Neural crest cell (in vitro differentiated cells): ENCODE measurements around the gene ARHGEF25. TPM values are rescaled to one million over a fixed set of nuclear protein-coding genes. Genes with fewer than 3 reads are reported as not detected.
"Not testable (repeated sequence)": the region's sequence is repeated elsewhere in the genome, so short reads cannot be mapped to it uniquely, and the experiment has no call there.

Experiments
- DNase-seq: peaks from one replicate; pipeline ENCODE4 v3.0.0; 2021; ENCODE audit warnings: low read depth, mixed read lengths, low spot score
- H3K27ac Mint-ChIP-seq: one replicate; pipeline ENCODE4 v1.8.0; 2021; ENCODE audit warnings: mild to moderate bottlenecking, mixed read lengths; ENCODE audit not compliant: unreplicated experiment
- H3K27me3 Mint-ChIP-seq: 2 replicates; pipeline ENCODE4 v1.8.0; 2021; ENCODE audit warnings: low read depth, mild to moderate bottlenecking, mixed read lengths
- H3K36me3 Mint-ChIP-seq: 2 replicates; pipeline ENCODE4 v1.8.0; 2021; ENCODE audit warnings: low read depth, mild to moderate bottlenecking, mixed read lengths
- H3K4me1 Mint-ChIP-seq: 2 replicates; pipeline ENCODE4 v1.8.0; 2021; ENCODE audit warnings: mixed read lengths
- H3K4me3 Mint-ChIP-seq: one replicate; pipeline ENCODE4 v1.8.0; 2021; ENCODE audit warnings: mild to moderate bottlenecking, mixed read lengths
- H3K9me3 Mint-ChIP-seq: 2 replicates; pipeline ENCODE4 v1.8.0; 2021; ENCODE audit warnings: mixed read lengths
- total RNA-seq: library from RNA; stranded (reverse); gene quantifications from 2 replicates; pipeline ENCODE4 v1.2.1, GENCODE V29; 2021
- TF ChIP-seq, protein P1 (sequence below): fragments of 200-600 bp; sonication (generic); conservative IDR thresholded peaks from 2 replicates; pipeline ENCODE4 v1.5.0; 2021; ENCODE audit warnings: antibody characterized with exemption, mild to moderate bottlenecking

The ARHGEF25 gene
- total RNA-seq, 1 donor from 2014 or later = 43.8 TPM

- TF ChIP-seq, protein P1, sequence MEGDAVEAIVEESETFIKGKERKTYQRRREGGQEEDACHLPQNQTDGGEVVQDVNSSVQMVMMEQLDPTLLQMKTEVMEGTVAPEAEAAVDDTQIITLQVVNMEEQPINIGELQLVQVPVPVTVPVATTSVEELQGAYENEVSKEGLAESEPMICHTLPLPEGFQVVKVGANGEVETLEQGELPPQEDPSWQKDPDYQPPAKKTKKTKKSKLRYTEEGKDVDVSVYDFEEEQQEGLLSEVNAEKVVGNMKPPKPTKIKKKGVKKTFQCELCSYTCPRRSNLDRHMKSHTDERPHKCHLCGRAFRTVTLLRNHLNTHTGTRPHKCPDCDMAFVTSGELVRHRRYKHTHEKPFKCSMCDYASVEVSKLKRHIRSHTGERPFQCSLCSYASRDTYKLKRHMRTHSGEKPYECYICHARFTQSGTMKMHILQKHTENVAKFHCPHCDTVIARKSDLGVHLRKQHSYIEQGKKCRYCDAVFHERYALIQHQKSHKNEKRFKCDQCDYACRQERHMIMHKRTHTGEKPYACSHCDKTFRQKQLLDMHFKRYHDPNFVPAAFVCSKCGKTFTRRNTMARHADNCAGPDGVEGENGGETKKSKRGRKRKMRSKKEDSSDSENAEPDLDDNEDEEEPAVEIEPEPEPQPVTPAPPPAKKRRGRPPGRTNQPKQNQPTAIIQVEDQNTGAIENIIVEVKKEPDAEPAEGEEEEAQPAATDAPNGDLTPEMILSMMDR = no peak
- H3K4me3 Mint-ChIP-seq = peak overlapping the region; percentile 72
Measured at GRCh38 chr12:57629897-57630471, 18.7 kb downstream of the ARHGEF25 start.

GRCh38 chr12:57630891-57631433 lies 19.7 kb downstream of the ARHGEF25 start:
- DNase-seq = no peak
- no peak overlapping the region for H3K27ac Mint-ChIP-seq

More at GRCh38 chr12:57629897-57630471, 18.7 kb downstream of the ARHGEF25 start:
- no peaks in the 10 kb centered on the region for H3K9me3 Mint-ChIP-seq
- peaks cover 3% of the 10 kb centered on the region for H3K36me3 Mint-ChIP-seq
- no peak for DNase-seq
- no peak overlapping the region for H3K27ac Mint-ChIP-seq
- peaks cover 54% of the 10 kb centered on the region for H3K27me3 Mint-ChIP-seq
- peaks cover 25% of the 10 kb centered on the region for H3K4me1 Mint-ChIP-seq

DNA sequence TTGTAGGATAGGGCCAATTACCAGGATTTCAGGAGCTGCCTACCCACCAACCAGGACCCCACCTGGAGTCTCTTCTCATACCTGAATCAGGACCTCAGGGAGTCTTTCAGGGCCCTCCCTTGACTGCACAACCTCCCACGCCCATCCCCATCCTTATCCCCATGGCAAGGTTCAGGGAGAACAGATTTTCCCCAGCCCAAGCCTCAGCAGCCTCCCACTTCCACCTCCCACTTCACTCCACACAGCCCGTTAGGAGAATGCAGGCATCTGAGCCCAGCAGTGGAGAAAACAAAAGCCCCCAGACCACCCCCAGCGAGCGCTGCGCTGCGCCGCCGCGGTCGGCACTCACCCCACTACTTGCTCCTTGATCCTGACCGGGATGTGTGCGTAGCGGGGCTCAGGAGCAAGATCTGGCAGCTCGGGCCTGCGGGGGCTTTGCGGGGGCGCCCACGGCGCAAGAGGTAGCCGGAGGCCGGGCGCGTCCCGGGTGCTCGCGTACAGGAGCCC lies 20.4 kb downstream of the ARHGEF25 start:
- H3K27ac Mint-ChIP-seq = no peak overlapping the region
- TF ChIP-seq, protein P1 = no peak
- no peaks in the 10 kb centered on the region for H3K9me3 Mint-ChIP-seq
- peaks cover 25% of the 10 kb centered on the region for H3K4me1 Mint-ChIP-seq
- peaks cover 3% of the 10 kb centered on the region for H3K36me3 Mint-ChIP-seq
- DNase-seq = no peak
- H3K4me3 Mint-ChIP-seq = peak overlapping the region; percentile 81
- peaks cover 57% of the 10 kb centered on the region for H3K27me3 Mint-ChIP-seq

More at GRCh38 chr12:57630891-57631433, 19.7 kb downstream of the ARHGEF25 start:
- peaks cover 3% of the 10 kb centered on the region for H3K36me3 Mint-ChIP-seq
- peak overlapping the region; percentile 81 for H3K4me3 Mint-ChIP-seq
- H3K9me3 Mint-ChIP-seq = no peaks in the 10 kb centered on the region
- peaks cover 25% of the 10 kb centered on the region for H3K4me1 Mint-ChIP-seq
- H3K27me3 Mint-ChIP-seq = peaks cover 57% of the 10 kb centered on the region
- TF ChIP-seq, protein P1 = no peak

DNA sequence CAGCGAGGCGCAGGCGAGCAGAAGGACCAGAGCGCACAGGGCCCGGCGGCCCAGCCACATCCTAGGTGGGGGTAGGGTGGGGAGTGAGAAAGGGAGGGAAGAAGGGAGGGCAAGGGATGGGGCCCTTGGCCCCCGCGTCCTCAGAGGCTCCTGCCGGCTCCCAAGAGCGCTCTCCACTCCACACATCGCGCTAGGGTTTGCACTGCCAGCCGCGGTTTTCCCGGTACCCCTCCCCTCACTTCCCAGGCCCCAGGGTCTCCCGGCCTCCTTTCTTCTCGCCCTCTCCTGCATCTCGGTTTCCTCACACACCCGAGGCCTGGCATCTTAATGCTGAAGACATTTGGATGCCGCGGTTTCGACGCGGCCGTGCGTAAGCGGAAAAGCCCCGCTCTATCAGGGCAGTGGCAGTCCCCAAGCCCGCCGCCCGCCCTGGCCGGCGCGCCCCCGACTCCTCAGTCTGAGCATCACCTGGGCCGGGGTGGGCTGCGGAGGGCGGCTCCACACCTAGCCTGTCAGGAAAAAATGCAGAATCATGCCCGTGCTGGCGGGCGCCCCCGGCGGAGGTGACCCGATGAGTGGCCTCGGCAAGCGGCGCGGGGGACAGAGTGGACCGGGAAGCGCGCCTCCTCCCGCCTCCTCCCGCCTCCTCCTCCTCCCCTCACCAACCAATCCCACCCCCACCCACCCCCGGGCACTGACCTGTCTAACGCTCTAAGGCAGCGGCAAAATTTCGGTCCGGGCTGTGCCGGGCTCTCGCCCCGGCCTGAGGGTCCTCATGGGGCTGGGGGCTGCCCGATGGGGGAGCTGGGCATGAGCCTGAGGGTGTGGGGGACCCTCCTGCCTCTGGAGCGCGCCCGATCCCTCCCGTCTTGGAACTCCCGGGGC lies 21.1 kb downstream of the ARHGEF25 start:
- H3K4me3 Mint-ChIP-seq = peak overlapping the region; percentile 86
- H3K36me3 Mint-ChIP-seq = no peaks in the 10 kb centered on the region
- peaks cover 25% of the 10 kb centered on the region for H3K4me1 Mint-ChIP-seq
- H3K27me3 Mint-ChIP-seq = peaks cover 55% of the 10 kb centered on the region
- DNase-seq = peak; percentile 30
- TF ChIP-seq, protein P1 = no peak
- H3K27ac Mint-ChIP-seq = no peak overlapping the region
- H3K9me3 Mint-ChIP-seq = no peaks in the 10 kb centered on the region

GRCh38 chr12:57632958-57633840 lies 22.0 kb downstream of the ARHGEF25 start, which contains the start of gene B4GALNT1:
Gene B4GALNT1 (minus strand): TSS chr12:57633201. CDS start chr12:57632132, 1,069 bp downstream.
- TF ChIP-seq, protein P1 = peak; percentile 88
- Mint-ChIP-seq H3K27ac (no peak within 1 kb of the TSS), H3K4me1 (peaks cover 25% of the 10 kb centered on the region), H3K27me3 (peaks cover 58% of the 10 kb centered on the region), H3K9me3 (no peaks in the 10 kb centered on the region), H3K36me3 (no peaks in the 10 kb centered on the region), H3K4me3 (peak within 1 kb of the TSS; percentile 86)
- peak; percentile 81 for DNase-seq

- H3K9me3 Mint-ChIP-seq, H3K4me1 Mint-ChIP-seq, H3K27ac Mint-ChIP-seq, H3K36me3 Mint-ChIP-seq, H3K4me3 Mint-ChIP-seq, DNase-seq: not testable (repeated sequence)
- peaks cover 69% of the 10 kb centered on the region for H3K27me3 Mint-ChIP-seq
Measured at GRCh38 chr12:57636731-57637130, 25.5 kb downstream of the ARHGEF25 start.
